Measurements from ENCODE around the gene AATK.

GRCh38 chr17:81204578-81204977 is 38.6 kb upstream of the AATK start:
- TF ChIP-seq POLR2A (IDR thresholded peaks at IDR 0.05) (no peak), CTCF (IDR thresholded peaks at IDR 0.05) (no peak)
